NCI-H2196 treated with DMSO at 0.1 percent for 48 hours (cell line): ENCODE data around the gene METTL15.
"Not testable (repeated sequence)": the region's sequence is repeated elsewhere in the genome, so short reads cannot be mapped to it uniquely, and the experiment has no call there.

Experiments used
- DNase-seq: peaks from one replicate; lab custom pipeline; 2025; ENCODE audit not compliant: unreplicated experiment; lab: John Stamatoyannopoulos, UW

METTL15 gene

GRCh38 chr11:28110108-28110820 is 2.1 kb downstream of the METTL15 start:
- DNase-seq: peak; percentile 66

- DNase-seq: no peak
Observed at GRCh38 chr11:28110821-28111200, 2.6 kb downstream of the METTL15 start.

- no peak for DNase-seq
Observed at GRCh38 chr11:28114116-28114515, 5.9 kb downstream of the METTL15 start.

GRCh38 chr11:28114731-28115130 is 6.5 kb downstream of the METTL15 start:
- no peak for DNase-seq

GRCh38 chr11:28117712-28118111 is 9.5 kb downstream of the METTL15 start:
- no peak for DNase-seq

GRCh38 chr11:28123151-28123581 is 15.0 kb downstream of the METTL15 start:
- no peak for DNase-seq

- no peak for DNase-seq
Observed at GRCh38 chr11:28132548-28132947, 24.4 kb downstream of the METTL15 start.

GRCh38 chr11:28133146-28133545 is 25.0 kb downstream of the METTL15 start:
- no peak for DNase-seq

GRCh38 chr11:28136157-28136556 is 28.0 kb downstream of the METTL15 start:
- not testable (repeated sequence) for DNase-seq

GRCh38 chr11:28137366-28137765 is 29.2 kb downstream of the METTL15 start:
- no peak for DNase-seq

GRCh38 chr11:28137832-28138231 is 29.6 kb downstream of the METTL15 start:
- DNase-seq: no peak

GRCh38 chr11:28139841-28140415 is 31.7 kb downstream of the METTL15 start:
- DNase-seq: no peak

GRCh38 chr11:28140689-28141455 is 32.7 kb downstream of the METTL15 start:
- no peak for DNase-seq

- DNase-seq: no peak
Observed at GRCh38 chr11:28142724-28143123, 34.5 kb downstream of the METTL15 start.

GRCh38 chr11:28144808-28145207 is 36.6 kb downstream of the METTL15 start:
- no peak for DNase-seq

GRCh38 chr11:28146123-28146751 is 38.0 kb downstream of the METTL15 start:
- DNase-seq: no peak

- DNase-seq: no peak
Observed at GRCh38 chr11:28152743-28153142, 44.6 kb downstream of the METTL15 start.

GRCh38 chr11:28153586-28153985 is 45.4 kb downstream of the METTL15 start:
- no peak for DNase-seq

GRCh38 chr11:28168718-28169117 is 60.5 kb downstream of the METTL15 start:
- DNase-seq: no peak

GRCh38 chr11:28169816-28170215 is 61.6 kb downstream of the METTL15 start:
- DNase-seq: no peak

- no peak for DNase-seq
Observed at GRCh38 chr11:28170759-28171158, 62.6 kb downstream of the METTL15 start.

- no peak for DNase-seq
Observed at GRCh38 chr11:28176351-28176750, 68.2 kb downstream of the METTL15 start.
